ENCODE data around the gene EHMT1. TPM values are rescaled to one million over a fixed set of nuclear protein-coding genes. Genes with fewer than 3 reads are reported as not detected.

EHMT1 gene
- polyA plus RNA-seq, 3 donors = 10.1 to 46.5 (median 15.0) TPM

DNA sequence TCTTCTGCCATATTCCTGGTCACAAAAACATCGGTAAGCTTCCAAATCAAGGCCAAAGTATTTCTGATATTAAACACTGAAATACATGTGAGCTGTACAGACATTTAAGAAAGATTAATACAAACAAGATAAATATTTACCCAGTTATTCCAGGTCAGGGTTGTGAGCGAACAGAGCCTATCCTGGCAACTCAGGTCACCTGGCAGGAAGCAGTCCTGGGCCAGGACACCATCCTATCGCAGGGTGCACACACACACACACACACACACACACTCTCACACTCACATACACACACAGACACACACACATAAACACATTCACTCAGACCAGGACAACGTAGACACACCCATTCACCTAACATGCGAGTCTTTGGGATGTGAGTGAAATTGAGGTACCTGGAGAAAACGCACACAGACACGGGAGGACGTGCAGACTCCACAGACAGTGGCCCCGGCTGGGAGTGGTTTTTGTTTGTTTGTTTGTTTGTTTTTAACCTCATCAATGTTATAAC, 176.4 kb downstream of the EHMT1 start:
- Histone ChIP-seq H3K27ac (ENCODE audit: low read depth in 1 of 2, low read length in 2 of 2) (no peak overlapping the region), H3K36me3 (replicated peaks in 1 of 2; ENCODE audit: control insufficient read depth in 1 of 2, insufficient read depth in 2 of 2, low read length in 2 of 2) (peaks cover 79 to 97% of the 10 kb centered on the region in 2 donors), H3K4me3 (replicated peaks in 1 of 3; ENCODE audit: low read depth in 2 of 3, low read length in 3 of 3) (no peak overlapping the region), H2AFZ (ENCODE audit: insufficient read depth, low read depth, low read length, poor library complexity, severe bottlenecking) (no peak overlapping the region), H3K4me1 (ENCODE audit: control insufficient read depth in 1 of 2, insufficient read depth in 2 of 2, low read length in 2 of 2) (no peaks in the 10 kb centered on the region), H4K20me1 (ENCODE audit: insufficient read depth, low read length) (no peaks in the 10 kb centered on the region), H3K9ac (ENCODE audit: insufficient read depth, low read length, poor library complexity, severe bottlenecking) (no peak overlapping the region), H3K27me3 (ENCODE audit: control insufficient read depth in 2 of 2, insufficient read depth in 2 of 2, low read length in 2 of 2) (no peaks in the 10 kb centered on the region), H3K79me2 (ENCODE audit: insufficient read depth, low read length) (no peaks in the 10 kb centered on the region), H3K4me2 (replicated peaks; ENCODE audit: extremely low read depth, low read length, poor library complexity, severe bottlenecking) (no peak overlapping the region), H3K9me3 (replicated peaks in 1 of 2; ENCODE audit: control insufficient read depth in 1 of 2, insufficient read depth in 1 of 2, low read length in 2 of 2) (no peaks in the 10 kb centered on the region)
- Mint-ChIP-seq H3K27me3 (ENCODE audit: low read depth in 3 of 3) (no peaks in the 10 kb centered on the region), H3K27ac (no peak overlapping the region), H3K36me3 (peaks cover 86 to 100% of the 10 kb centered on the region in 2 donors), H3K9me3 (no peaks in the 10 kb centered on the region), H3K4me3 (no peak overlapping the region), H3K4me1 (no peaks in the 10 kb centered on the region)
- TF ChIP-seq, protein P1, sequence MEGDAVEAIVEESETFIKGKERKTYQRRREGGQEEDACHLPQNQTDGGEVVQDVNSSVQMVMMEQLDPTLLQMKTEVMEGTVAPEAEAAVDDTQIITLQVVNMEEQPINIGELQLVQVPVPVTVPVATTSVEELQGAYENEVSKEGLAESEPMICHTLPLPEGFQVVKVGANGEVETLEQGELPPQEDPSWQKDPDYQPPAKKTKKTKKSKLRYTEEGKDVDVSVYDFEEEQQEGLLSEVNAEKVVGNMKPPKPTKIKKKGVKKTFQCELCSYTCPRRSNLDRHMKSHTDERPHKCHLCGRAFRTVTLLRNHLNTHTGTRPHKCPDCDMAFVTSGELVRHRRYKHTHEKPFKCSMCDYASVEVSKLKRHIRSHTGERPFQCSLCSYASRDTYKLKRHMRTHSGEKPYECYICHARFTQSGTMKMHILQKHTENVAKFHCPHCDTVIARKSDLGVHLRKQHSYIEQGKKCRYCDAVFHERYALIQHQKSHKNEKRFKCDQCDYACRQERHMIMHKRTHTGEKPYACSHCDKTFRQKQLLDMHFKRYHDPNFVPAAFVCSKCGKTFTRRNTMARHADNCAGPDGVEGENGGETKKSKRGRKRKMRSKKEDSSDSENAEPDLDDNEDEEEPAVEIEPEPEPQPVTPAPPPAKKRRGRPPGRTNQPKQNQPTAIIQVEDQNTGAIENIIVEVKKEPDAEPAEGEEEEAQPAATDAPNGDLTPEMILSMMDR (IDR thresholded peaks at IDR 0.05) = no peak
- DNase-seq = no peak
- intact Hi-C loops (cut with micrococcal nuclease) = no loop called here
- no CpG with 5 or more reads among the region's 9 CpGs for WGBS (ENCODE audit: insufficient coverage)

DNA sequence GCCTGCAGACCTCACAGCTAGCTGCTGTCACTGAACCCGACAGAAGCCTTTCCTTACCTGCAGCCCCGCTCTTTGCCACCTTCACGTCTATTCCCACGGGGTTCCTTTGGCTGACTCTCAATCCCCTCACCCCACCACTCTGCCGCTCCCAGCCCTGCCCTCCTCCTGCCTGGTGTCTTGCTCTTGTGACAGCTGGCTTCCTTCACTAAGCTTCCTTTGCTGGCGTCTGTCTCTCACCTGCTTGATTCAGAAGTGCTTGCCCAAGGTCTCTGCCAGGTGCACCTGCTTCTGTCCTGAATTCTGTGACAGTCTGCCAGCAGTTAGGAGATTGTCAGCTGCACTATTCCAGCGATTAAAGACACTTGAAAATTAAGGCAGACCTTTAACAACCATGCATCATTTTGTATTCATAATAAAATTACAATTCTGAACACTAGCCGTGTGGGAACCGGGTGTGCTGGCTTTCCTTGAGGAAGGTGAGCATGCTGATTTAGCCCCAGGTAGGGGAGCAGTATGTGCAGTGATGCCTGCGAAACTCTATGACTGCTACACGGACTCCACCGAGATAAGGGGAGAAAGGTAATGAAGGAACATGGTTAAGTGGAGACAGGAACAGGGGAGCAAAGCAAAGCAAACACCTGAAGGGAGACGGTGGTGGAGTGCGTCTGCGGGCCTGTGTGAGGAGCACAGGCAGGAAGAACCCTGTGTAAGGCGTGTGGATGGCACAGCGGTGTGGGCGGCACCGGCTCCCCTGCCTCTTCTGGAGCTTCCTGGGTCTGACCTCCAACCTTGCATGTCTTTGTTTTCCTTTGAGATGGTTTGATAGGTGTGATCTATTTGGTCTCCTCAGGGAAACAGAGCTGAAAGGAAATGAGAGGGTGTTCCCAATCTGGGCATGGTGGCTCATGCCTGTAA, 178.7 kb downstream of the EHMT1 start:
- H3K4me2 ChIP-seq (replicated peaks; ENCODE audit: extremely low read depth, low read length, poor library complexity, severe bottlenecking) = no peak overlapping the region
- peaks cover 78 to 97% of the 10 kb centered on the region in 2 donors for H3K36me3 ChIP-seq (replicated peaks in 1 of 2; ENCODE audit: control insufficient read depth in 1 of 2, insufficient read depth in 2 of 2, low read length in 2 of 2)
- intact Hi-C loops (cut with micrococcal nuclease) = no loop called here
- WGBS (ENCODE audit: insufficient coverage) = over 99% methylated on average over 18 of the region's 19 CpGs
- no peak overlapping the region for H3K4me3 Mint-ChIP-seq
- no peaks in the 10 kb centered on the region for H4K20me1 ChIP-seq (ENCODE audit: insufficient read depth, low read length)
- H3K27me3 ChIP-seq (ENCODE audit: control insufficient read depth in 2 of 2, insufficient read depth in 2 of 2, low read length in 2 of 2) = no peaks in the 10 kb centered on the region
- no peaks in the 10 kb centered on the region for H3K9me3 Mint-ChIP-seq
- H3K27ac Mint-ChIP-seq = peak overlapping the region in 3 of 7 donors; percentile 4 to 71 (median 11)
- H3K36me3 Mint-ChIP-seq = peaks cover 89 to 100% of the 10 kb centered on the region in 2 donors
- no peak overlapping the region for H3K4me3 ChIP-seq (replicated peaks in 1 of 3; ENCODE audit: low read depth in 2 of 3, low read length in 3 of 3)
- DNase-seq = no peak
- no peak overlapping the region for H3K9ac ChIP-seq (ENCODE audit: insufficient read depth, low read length, poor library complexity, severe bottlenecking)
- H3K9me3 ChIP-seq (replicated peaks in 1 of 2; ENCODE audit: control insufficient read depth in 1 of 2, insufficient read depth in 1 of 2, low read length in 2 of 2) = no peaks in the 10 kb centered on the region
- no peak overlapping the region for H2AFZ ChIP-seq (ENCODE audit: insufficient read depth, low read depth, low read length, poor library complexity, severe bottlenecking)
- no peaks in the 10 kb centered on the region for H3K27me3 Mint-ChIP-seq (ENCODE audit: low read depth in 3 of 3)
- no peak overlapping the region for H3K27ac ChIP-seq (ENCODE audit: low read depth in 1 of 2, low read length in 2 of 2)
- H3K79me2 ChIP-seq (ENCODE audit: insufficient read depth, low read length) = no peaks in the 10 kb centered on the region
- H3K4me1 Mint-ChIP-seq = no peaks in the 10 kb centered on the region
- no peaks in the 10 kb centered on the region for H3K4me1 ChIP-seq (ENCODE audit: control insufficient read depth in 1 of 2, insufficient read depth in 2 of 2, low read length in 2 of 2)
- TF ChIP-seq, protein P1 (IDR thresholded peaks at IDR 0.05) = no peak
